HCEC 1CT (cell line): Measurements from ENCODE around the gene SLC9A9.
"Not testable (repeated sequence)": the region's sequence is repeated elsewhere in the genome, so short reads cannot be mapped to it uniquely, and the experiment has no call there.

ENCODE experiments used
- DNase-seq: peaks from one replicate; pipeline ENCODE4 v3.0.0-alpha.2; 2017

SLC9A9 gene

GRCh38 chr3:143437405-143437804, 410.9 kb downstream of the SLC9A9 start:
- no peak for DNase-seq

DNA sequence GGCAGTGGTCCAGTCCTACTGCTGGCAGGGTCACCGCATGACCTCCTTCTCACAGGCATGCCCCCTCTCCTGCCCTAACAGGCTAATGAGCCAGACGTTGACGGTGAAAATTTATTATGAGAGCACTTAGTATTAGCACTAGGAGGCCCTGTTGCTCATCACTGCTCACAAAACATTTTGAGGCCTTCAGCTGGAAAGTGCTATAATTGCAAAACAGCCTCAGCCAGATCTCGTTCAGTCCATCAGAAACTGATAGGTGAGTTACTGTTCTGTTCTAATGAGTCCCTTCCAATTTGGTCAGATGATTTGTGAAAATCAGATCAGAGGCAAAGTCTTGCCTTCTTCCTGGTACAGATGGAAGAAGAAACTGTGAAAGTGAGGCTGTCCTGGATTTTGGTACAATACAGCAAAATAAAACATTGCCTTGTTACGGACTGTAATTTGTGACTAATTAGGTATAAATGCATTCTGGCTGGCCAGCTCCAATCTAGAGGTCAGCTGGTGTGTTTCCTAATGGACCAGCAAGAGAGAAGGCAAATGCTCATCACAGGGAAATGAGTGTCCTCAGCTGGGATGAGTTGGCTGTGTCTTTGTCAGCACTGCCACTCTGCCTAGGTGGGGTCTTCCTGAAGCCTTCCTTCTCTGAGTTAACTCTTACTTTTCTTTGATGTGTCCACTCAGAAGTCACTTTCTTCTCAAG, 411.9 kb downstream of the SLC9A9 start:
- DNase-seq, result peak; percentile 80

DNA sequence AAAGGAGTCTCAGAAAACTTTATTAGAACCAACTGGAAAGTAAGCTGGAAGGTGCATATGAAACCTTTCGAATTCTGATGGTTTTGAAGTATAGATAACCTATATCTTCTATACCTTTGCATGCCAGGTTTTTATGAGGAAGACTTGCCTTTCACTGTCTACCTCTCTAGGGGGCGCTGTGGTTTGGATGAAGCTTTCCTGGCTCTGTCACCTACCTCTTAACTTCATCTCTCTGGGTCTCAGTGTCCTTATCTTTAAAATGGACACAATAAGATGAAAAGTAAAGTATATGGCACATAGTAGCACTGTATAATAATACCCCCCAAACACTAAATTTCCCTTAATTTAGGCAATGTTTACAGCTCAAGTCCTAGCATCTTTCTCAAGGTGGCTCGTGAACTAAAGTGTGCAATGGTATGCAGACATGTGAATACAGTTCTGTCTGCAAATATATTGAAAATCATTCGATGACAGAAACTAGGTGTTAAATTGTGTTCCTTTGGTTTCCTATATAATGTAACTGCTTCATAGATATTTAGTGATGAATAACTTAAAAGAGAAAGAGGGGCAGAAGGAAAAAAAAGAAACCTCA, 414.4 kb downstream of the SLC9A9 start:
- no peak for DNase-seq

- DNase-seq, result not testable (repeated sequence)
Observed at GRCh38 chr3:143431298-143431697, 417.0 kb downstream of the SLC9A9 start.

DNA sequence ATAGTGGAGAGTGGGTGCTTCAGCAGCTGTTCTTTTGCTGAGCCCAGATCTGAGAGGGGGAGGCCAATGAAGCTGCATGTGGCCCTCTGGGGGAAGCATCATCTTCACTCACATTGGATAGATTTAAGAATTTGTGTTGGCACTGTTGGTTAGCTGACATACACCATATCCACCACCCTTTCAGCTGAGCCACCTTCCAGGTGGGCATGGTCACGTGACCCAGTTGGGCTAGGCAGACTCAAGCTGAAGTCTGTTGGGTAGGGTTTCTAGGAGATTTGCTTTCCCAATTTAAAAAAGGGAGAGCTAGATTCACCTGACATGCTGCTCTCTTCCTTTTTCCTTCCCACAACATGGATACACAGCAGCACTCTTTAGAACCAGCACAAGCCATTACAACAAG, 417.7 kb downstream of the SLC9A9 start:
- DNase-seq, result no peak

GRCh38 chr3:143429628-143430514, 418.4 kb downstream of the SLC9A9 start:
- no peak for DNase-seq

DNA sequence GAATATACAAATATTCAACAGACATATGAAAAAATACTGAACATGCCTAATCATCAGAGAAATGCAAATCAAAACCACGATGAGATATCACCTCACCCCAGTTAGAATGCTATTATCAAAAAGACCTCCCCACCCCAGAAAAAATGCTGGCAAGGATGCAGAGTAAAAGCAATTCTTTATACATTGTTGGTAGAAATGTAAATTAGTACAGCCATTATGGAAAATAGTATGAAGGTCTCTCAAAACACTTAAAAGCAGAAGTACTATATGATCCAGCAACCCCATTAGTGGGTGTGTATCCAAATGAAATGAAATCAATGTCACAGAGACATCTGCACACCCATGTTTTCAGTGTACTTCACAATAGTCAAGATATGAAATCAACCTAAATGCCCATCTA, 420.0 kb downstream of the SLC9A9 start:
- no peak for DNase-seq

DNA sequence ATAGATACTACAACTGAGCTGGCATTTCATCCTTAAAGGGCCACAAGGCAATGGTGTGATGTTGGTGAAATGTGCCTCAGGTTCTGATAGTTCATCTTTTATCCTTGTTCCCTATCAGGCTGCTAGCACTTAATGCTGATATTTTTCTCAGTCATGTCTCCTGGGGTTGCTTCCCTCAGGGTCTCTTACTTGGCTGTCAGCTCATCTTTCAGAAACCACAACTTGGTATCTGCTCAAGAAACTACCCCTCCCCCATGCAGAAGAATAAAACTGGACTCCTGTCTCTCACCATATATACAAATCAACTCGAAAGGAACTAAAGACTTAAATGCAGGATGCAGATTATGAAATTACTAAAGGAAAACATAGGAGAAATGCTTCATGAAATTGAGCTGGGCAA, 420.6 kb downstream of the SLC9A9 start:
- DNase-seq, result no peak

GRCh38 chr3:143424874-143425273, 423.4 kb downstream of the SLC9A9 start:
- no peak for DNase-seq

DNA sequence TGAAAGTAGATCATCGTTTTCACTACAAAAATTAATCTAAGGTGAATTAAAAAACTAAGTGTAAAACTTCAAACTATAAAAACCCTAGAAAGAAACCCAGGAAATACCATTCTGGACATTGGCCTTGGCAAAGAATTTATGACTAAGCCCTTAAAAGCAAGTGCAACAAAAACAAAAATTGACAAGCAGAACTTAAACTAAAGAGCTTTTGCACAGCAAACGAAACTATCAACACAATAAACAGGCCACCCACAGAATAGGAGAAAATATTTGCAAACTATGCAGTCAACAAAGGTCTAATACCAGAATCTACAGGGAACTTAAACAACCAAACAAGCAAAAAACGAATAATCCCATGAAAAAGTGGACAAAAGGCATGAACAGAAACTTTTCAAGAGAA, 426.7 kb downstream of the SLC9A9 start:
- peak; percentile 40 for DNase-seq

GRCh38 chr3:143419611-143420010, 428.7 kb downstream of the SLC9A9 start:
- no peak for DNase-seq

DNA sequence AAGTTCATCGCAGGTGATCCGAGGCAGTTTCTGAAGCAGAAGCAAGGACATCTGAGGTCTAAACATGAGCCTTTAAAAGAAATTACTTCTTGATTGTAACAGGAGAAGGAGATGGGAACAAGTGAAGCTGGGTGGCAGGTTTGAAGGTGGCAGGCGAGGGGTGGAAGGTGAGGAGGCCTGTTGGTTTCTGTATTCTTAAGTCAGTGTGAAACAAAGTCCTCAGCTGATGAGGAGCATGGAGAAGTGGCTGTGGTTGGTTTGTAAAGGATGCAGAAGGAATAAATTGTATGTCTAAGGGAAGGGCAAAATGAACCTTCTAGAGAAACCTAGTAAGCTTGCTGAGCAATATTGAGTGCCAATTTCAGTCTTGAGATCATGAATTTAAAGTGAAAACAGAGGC, 429.9 kb downstream of the SLC9A9 start:
- no peak for DNase-seq

DNA sequence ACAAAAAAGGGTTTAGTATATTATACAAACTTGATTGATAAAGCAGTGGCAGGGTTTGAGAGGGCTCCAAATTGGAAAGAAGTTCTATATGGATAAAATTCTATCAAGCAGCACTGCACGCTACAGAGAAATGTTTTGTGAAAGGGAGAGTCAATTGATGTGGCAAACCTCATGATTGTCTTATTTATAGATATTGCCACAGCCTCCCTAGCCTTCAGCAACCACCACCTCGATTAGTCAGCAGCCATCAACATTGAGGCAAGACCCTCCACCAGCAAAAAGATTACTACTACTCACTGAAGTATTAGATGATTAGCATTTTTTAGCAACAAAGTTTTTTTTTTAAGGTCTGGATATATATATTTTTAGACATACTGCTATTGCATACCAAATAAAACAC, 432.0 kb downstream of the SLC9A9 start:
- no peak for DNase-seq

GRCh38 chr3:143414571-143415253, 433.6 kb downstream of the SLC9A9 start:
- no peak for DNase-seq

GRCh38 chr3:143413372-143413771, 434.9 kb downstream of the SLC9A9 start:
- no peak for DNase-seq

DNA sequence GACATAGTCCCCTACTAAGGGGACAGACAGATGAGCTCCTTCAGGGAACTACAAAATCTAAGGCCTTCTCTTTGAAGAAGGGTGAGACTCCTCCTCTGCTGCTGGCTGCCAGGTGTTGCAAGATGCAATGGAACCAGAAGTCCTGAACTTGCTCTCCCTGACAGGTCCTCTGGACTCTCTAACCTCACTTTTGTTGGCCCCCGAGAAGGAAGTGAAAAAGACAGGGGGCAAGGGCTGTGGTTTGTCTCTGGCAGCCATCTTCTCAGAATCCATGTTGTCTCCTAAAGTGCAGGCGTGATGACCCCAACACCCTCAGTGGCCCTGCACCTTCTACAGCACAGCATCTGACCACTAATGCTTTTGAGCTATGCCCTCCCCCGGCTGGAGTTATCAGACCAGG, 436.2 kb downstream of the SLC9A9 start:
- no peak for DNase-seq

- no peak for DNase-seq
Observed at GRCh38 chr3:143410259-143410658, 438.0 kb downstream of the SLC9A9 start.

- DNase-seq, result no peak
Observed at GRCh38 chr3:143408771-143409170, 439.5 kb downstream of the SLC9A9 start.

GRCh38 chr3:143402602-143403001, 445.7 kb downstream of the SLC9A9 start:
- DNase-seq, result no peak

- DNase-seq, result no peak
Observed at GRCh38 chr3:143396790-143397189, 451.5 kb downstream of the SLC9A9 start.

- DNase-seq, result no peak
Observed at GRCh38 chr3:143389388-143389787, 458.9 kb downstream of the SLC9A9 start.

GRCh38 chr3:143387425-143387824, 460.8 kb downstream of the SLC9A9 start:
- DNase-seq, result no peak

GRCh38 chr3:143384076-143384475, 464.2 kb downstream of the SLC9A9 start:
- DNase-seq, result no peak
